ENCODE measurements around the gene SORCS2. TPM values are rescaled to one million over a fixed set of nuclear protein-coding genes. Genes with fewer than 3 reads are reported as not detected.

SORCS2 gene
- total RNA-seq, 2 donors from 2014 or later: 1.0 to 4.4 TPM

DNA sequence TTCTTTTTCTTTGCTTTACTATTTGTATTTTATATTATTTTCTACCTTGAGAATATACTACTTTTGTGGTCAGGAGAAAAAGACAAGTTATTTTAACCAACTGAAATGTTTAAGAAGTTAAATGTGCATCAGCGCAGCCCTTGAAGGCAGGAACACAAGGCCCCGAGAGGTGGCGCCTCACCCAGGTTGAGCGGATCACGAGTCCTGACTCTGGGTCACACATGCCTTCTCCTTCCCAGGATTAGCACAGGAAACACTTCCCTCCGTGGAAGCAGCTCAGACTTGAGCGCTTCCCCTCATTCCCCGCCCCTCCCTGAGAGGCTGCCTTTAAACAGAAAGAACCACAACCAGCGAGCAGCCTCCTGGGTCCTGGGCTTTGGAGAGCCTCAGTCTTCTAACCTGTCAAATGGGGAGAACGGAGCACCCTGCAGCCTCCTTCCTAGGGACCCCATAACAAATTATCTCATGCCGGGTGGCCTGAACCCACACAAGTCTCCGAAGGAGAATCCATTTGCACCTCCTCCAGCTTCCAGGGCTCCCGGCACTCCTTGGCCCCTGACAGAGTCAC, 529.7 kb downstream of the SORCS2 start:
- intact Hi-C loops (cut with DNase I): no loop called here
- WGBS: 78% methylated on average over 13 of the region's 13 CpGs
- Histone ChIP-seq H3K27ac (no peak overlapping the region), H3K36me3 (no peaks in the 10 kb centered on the region), H3K4me3 (no peak overlapping the region), H3K4me1 (replicated peaks) (no peaks in the 10 kb centered on the region), H3K27me3 (replicated peaks; ENCODE audit: insufficient read depth) (no peaks in the 10 kb centered on the region), H3K9me3 (no peaks in the 10 kb centered on the region)
- TF ChIP-seq POLR2AphosphoS5 (IDR thresholded peaks at IDR 0.05): no peak
- TF ChIP-seq CTCF (IDR thresholded peaks at IDR 0.05): no peak
- TF ChIP-seq POLR2A (IDR thresholded peaks at IDR 0.05): no peak
- no peak for DNase-seq (ENCODE audit: low spot score)

- H3K4me1 ChIP-seq (replicated peaks): no peaks in the 10 kb centered on the region
- no peaks in the 10 kb centered on the region for H3K9me3 ChIP-seq
- H3K4me3 ChIP-seq: no peak overlapping the region
- intact Hi-C loops (cut with DNase I): no loop called here
- no peaks in the 10 kb centered on the region for H3K27me3 ChIP-seq (replicated peaks; ENCODE audit: insufficient read depth)
- no peak for DNase-seq (ENCODE audit: low spot score)
- no peak overlapping the region for H3K27ac ChIP-seq
- WGBS: 67% methylated on average over 22 of the region's 22 CpGs
- TF ChIP-seq CTCF (IDR thresholded peaks at IDR 0.05): no peak
- TF ChIP-seq POLR2AphosphoS5 (IDR thresholded peaks at IDR 0.05): no peak
- TF ChIP-seq POLR2A (IDR thresholded peaks at IDR 0.05): no peak
- no peaks in the 10 kb centered on the region for H3K36me3 ChIP-seq
These were observed 530.5 kb downstream of the SORCS2 start for GRCh38 chr4:7722766-7723387.

- no peaks in the 10 kb centered on the region for H3K27me3 ChIP-seq (replicated peaks; ENCODE audit: insufficient read depth)
- H3K36me3 ChIP-seq: no peaks in the 10 kb centered on the region
- H3K9me3 ChIP-seq: no peaks in the 10 kb centered on the region
- DNase-seq (ENCODE audit: low spot score): no peak
- no peak overlapping the region for H3K4me3 ChIP-seq
- TF ChIP-seq POLR2A (IDR thresholded peaks at IDR 0.05) (no peak), CTCF (IDR thresholded peaks at IDR 0.05) (no peak), POLR2AphosphoS5 (IDR thresholded peaks at IDR 0.05) (no peak)
- 97% methylated on average over 16 of the region's 16 CpGs for WGBS
- intact Hi-C loops (cut with DNase I): no loop called here
- no peaks in the 10 kb centered on the region for H3K4me1 ChIP-seq (replicated peaks)
- no peak overlapping the region for H3K27ac ChIP-seq
These were observed 531.3 kb downstream of the SORCS2 start for GRCh38 chr4:7723625-7724024.

GRCh38 chr4:7725951-7726350, 533.6 kb downstream of the SORCS2 start:
- intact Hi-C loops (cut with DNase I): no loop called here
- TF ChIP-seq CTCF (IDR thresholded peaks at IDR 0.05) (no peak), POLR2AphosphoS5 (IDR thresholded peaks at IDR 0.05) (no peak), POLR2A (IDR thresholded peaks at IDR 0.05) (no peak)

More at GRCh38 chr4:7725951-7726350, 533.6 kb downstream of the SORCS2 start:
- Histone ChIP-seq H3K27me3 (replicated peaks; ENCODE audit: insufficient read depth) (no peaks in the 10 kb centered on the region), H3K9me3 (no peaks in the 10 kb centered on the region), H3K27ac (no peak overlapping the region), H3K4me3 (no peak overlapping the region), H3K4me1 (replicated peaks) (no peaks in the 10 kb centered on the region), H3K36me3 (no peaks in the 10 kb centered on the region)
- WGBS: 86% methylated on average over 9 of the region's 9 CpGs
- DNase-seq (ENCODE audit: low spot score): no peak

Measured in prostate gland (tissue), 2 donors.